GM18907 (cell line): Measurements from ENCODE around the gene TAGLN.

ENCODE experiments used
- ATAC-seq: cut with Tn5 transposase; IDR thresholded peaks from one replicate; pipeline ENCODE4 v1.9.1; 2021; ENCODE audit warnings: mild to moderate bottlenecking, moderate library complexity; ENCODE audit not compliant: unreplicated experiment

Gene TAGLN

DNA sequence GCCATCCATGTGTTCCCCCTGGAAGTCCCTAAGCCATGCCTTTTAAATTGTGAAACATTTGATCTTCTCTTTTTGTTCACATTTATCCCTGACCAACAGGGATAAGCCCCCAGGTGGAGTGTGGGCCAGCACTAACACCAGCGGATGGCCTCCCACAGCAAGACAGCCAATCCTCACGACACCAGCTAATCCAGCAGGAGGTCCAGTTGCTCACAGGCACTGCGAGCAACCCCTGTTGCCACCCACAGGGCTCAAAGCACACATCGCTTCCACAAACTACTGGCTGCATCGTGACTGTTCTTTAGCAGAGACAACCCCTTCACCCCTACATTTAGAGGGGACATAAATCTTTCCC, 30.7 kb downstream of the TAGLN start:
- no peak for ATAC-seq

DNA sequence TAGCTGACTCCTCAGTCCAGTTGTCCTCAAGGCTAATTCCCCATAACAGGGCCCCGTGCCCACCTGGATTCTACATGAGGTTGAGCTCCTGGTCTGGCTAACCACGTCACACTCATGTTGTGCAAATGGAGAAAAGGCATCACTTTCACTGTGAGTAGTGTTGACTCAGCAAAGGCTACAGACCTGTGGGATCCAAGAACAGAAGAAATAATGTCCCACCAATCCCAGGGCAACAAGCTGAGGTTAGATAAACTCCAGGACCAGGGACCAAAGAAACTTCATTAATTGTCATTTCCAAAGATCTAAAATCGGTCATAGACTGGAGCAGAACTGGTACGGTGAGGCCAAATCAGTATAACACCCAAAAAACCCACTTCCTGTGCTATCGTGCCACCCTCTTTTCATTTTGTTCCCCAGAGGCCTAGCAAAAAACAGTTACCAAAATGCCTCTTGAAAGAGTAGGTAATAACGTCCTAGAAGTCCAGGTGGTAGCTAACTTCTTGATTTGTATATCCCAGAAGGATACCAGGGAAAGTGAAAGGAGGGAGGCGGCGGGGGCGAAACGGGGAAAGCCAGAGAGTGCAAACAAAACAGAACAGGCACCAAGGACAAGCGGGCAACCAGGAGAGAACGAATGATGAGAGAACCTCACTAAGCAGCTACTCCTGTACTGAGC, 31.3 kb downstream of the TAGLN start:
- ATAC-seq: peak; percentile 41

DNA sequence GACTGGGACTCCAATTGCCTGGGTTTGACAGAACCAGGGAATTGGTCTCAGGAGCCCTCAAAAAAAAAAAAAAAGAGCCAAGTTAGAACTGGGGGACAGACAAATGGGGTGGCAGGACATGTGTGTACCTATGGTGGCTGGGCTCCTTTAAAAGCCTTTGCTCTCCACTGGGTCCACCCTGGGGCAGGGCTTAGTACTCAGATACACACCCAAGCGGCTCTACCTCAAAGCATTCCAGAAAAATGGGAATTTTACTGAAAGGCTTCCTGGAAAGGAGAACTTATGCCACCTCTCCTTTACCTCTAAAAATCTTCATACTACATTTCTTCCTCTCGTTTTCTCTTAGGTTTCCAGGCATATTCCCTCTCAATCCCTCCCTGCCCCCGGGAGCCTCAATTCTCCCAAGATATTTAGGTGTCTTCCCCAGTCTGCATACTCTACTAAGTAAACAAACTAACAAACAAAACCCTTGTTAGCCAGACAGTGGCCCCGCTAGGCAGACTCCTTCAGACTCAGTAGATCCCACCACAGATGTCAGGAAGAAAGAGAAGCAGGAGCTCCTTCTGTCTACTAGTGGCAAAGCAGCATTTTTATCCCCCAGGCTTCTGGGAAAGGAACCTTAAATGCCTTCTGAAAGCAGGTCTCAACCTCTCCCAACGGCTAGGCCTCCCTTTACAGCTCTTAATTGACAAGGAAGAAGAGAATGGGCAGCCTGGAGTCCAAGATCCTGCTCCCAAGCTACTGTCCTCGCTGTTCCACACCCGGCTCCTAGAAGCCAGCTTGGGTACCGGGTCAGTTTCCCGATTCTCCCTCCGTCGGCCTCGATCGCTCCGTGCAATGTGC, 32.0 kb downstream of the TAGLN start:
- ATAC-seq: no peak

DNA sequence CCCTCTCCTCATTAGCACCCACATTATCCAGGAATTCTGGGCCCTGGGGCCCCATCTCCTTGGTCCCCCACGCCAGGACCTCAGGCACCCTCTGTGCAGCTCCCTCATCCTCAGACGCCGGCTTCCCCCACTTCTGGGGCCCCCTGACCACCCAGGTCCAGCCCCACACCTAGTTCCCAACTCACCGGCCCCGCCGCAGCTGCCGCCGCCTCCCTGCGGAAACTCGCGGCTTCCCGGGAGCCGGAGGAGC, 32.6 kb downstream of the TAGLN start, which contains the start of gene PCSK7:
TSS of gene PCSK7 (minus strand) at position 232 of the 250 bp plus-strand sequence. CDS start 2,229 bp downstream, outside the sequence.
- no peak for ATAC-seq

DNA sequence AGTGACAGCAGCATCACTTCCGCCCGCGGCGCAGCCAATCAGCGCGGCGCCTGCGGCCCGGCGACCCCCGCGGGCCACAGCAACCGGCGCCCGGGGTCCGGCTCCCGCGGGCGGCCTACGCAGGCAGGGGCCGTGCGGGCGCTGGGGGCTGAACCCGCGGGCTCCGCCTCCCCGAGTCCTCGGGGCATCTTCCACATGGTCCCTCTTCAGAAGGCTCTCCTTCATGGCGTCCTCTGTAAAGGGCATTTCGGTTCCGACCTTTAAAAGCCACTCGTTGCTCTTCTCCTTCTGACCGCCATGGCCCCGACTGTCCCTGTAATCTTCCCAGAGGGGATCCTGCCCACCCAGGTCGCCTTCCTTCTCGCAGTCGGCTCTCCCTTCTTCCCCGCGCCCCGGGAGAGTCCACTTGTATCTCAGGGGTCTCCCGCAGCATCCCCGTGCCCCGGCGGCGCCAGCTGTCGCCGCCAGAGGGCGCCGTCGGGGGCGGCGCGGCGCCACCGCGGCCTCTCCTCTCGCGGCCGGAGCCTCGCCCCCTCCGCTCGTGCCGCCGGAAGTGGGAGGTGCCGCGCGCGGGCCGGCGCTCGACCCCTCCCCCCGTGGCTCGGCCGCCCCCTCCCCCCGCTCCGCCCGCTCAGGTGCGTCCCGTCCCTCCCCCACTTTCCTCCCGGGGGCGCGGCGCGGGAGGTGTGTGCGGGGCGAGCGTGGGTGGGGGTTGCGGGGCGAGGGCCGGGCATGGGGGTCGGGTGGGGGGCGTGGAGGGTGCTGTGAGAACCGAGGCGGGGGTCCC, 33.1 kb downstream of the TAGLN start, which contains the start of gene RNF214:
TSS of gene RNF214 (plus strand) at position 580 of the 787 bp plus-strand sequence. CDS start 1,602 bp downstream, outside the sequence.
- peak; percentile 70 for ATAC-seq

DNA sequence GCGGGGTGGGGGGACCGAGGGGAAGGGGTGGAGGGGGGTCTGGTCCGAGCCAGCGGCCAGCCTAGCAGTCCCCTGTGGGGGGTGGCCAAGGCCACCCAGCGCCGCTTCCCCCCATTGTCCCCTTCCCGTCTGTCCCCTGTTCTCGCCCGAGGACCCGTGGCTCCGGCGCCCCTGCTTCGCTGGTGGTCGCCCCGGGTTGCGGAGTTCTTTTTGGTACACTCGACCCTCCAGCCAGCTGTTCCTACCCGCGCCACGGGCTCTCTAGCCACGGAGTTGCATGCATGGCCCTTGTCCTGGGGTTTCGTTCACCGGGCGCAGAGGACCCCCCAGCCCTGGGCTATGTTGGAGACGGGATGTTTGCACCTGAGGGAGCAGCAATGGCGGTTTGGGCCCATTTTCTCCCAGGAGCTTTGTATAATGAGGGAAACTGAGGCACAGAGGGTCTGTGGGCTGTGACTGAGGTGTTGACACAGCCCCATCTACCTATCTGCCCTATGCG, 33.8 kb downstream of the TAGLN start:
- ATAC-seq: no peak

DNA sequence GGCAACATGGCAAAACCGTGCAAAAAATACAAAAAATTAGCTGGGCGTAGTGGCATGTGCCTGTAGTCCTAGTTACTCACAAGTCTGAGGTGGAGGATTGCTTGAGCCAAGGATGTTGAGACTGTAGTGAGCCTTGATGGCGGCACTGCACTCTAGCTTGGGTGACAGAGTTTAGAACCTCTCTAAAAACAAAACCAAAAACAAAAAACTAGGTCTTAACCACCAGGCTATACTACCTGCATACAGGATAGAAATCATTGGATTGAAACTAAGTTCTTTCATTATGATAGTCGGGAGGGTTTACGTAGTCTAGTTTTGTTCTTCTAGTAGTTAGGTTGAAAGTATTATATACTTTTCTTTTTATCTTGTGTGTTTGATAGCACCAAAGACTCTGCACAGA, 39.1 kb downstream of the TAGLN start:
- no peak for ATAC-seq

DNA sequence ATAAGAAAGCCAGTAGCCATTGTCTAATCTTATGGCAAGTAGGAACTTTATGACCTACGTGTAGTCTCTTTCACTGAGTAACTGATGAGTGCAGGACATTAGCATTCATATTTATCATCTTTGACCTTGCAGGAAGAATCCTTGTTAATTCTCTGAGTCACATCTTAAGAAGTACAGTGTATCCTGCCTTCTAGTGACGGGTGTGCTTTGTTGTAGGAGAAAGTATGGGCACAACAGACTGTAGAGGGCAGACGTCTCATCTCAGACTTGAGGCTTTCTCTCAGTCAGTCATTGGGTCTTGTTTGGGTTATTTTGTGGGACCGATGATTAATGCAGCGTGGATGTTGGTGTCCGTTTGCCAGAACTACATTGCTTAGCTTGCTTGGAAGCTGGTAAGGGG, 40.1 kb downstream of the TAGLN start:
- no peak for ATAC-seq

DNA sequence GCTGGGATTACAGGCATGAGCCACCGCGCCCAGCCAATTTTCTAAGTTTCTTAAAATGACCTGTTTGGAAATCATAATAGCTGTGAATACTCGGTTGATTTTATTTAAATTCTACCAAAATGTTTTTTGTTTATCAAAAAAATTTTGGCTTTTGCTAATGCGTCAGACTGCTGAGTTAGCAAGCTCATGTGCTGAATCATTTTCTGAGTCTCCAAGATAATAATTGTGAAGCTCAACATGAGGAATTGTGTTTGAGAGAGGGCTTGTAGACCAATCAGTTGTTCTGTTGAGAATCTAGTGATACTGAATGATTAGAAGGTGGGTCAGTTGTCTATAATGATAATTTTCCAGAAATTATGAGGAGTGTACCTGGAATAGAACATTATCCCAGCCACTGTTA, 49.2 kb downstream of the TAGLN start:
- ATAC-seq: no peak

DNA sequence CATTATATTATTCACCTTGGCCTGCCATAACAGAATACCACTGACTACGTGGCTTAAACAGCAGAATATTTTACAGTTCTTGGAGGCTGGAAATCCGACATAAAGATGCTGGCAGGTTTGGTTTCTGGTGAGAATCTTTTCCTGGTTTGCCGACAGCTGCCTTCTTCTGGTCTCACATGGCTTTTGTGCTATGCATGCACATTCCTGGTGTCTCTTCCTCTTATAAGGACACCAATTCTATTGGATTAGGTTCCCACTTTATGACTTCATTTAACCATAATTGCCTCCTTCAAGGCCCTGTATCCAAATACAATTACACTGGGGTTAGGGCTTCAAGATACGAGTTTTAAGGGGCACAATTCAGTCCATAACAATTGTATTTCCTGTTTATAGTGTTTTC, 50.4 kb downstream of the TAGLN start:
- no peak for ATAC-seq

DNA sequence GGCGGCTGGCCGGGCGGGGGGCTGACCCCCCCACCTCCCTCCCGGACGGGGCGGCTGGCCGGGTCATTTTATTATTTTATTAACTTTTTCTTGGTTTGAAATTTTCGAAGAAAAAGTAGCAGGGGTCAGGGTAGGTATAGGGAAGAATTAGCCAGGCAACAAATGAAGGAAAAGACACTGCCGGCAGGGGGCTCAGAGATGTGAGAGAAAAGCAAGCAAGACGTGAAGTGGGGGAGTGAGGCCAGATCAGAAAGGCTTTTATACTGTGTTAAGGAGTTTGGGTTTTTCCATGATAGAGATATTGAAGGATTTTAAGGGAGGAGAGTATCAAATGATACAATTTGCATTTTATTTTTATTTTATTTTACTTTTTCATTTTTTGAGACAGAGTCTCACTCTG, 52.3 kb downstream of the TAGLN start:
- no peak for ATAC-seq

DNA sequence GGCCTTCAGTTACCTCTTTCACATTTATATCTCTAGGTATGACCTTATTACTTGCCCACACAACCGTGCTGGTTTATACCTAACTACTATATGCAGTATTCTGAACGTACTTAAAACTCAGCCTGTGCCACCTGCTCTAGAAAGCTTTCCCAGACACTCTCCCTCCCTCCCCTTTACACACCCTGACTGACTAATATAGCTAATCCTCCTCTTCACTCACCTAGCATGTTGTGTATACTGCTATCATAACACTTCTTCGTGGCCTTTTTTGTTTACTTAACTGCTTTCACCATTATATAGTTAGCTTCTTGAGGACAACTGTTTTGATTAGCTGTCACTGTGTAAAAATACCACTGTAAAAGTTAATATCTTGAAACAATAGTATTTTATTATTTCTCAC, 56.8 kb downstream of the TAGLN start:
- ATAC-seq: no peak

DNA sequence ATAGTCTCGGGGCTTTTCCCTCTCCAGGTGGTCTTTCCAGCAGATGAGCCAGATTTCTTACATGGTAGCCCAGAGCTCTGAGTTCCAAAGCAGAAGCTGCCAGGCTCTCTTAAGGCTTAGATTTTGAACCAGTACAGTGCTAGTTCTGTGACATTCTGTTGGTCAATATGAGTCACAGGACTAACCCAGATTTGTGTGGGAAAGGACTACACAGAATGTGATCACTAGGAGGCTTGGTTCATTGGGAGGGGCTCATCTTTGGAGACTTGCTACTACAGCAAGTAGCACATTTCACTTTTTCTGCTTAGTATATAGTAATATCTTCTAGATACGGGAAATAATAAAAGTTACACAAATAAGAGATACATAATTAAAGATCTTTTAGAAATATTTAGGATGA, 57.4 kb downstream of the TAGLN start:
- no peak for ATAC-seq
